ENCODE measurements around the gene XPR1.

- TF ChIP-seq CTCF (IDR thresholded peaks at IDR 0.05) (no peak), POLR2AphosphoS5 (IDR thresholded peaks at IDR 0.05) (no peak), POLR2A (IDR thresholded peaks at IDR 0.05) (no peak), EP300 (IDR thresholded peaks at IDR 0.05; ENCODE audit: low read depth) (no peak)
Observed at GRCh38 chr1:180745098-180745497, 113.3 kb downstream of the XPR1 start.

Measured in transverse colon (tissue), 4 donors.